Ascending aorta (tissue), 2 donors: ENCODE data around the gene CFAP45. TPM values are rescaled to one million over a fixed set of nuclear protein-coding genes. Genes with fewer than 3 reads are reported as not detected.

Experiments used
- DNase-seq, 2 donors: peaks; one replicate each; pipeline ENCODE4 v3.0.0-alpha.2; 2019; ENCODE audit warnings: low spot score in 2 of 2
- H3K27ac ChIP-seq, 2 donors: fragments of 200-600 bp; sonication (generic); one replicate each; pipeline ENCODE4 v1.5.1; 2016 to 2017; ENCODE audit warnings: mild to moderate bottlenecking in 1 of 2
- H3K27me3 ChIP-seq: fragments of 200-600 bp; sonication (generic); one replicate; pipeline ENCODE4 v1.5.1; 2017
- H3K36me3 ChIP-seq, 2 donors: fragments of 200-600 bp; sonication (generic); one replicate each; pipeline ENCODE4 v1.5.1; 2016
- H3K4me1 ChIP-seq, 2 donors: fragments of 200-600 bp; sonication (generic); one replicate each; pipeline ENCODE4 v1.5.1; 2016 to 2017; ENCODE audit warnings: mild to moderate bottlenecking in 1 of 2
- H3K4me3 ChIP-seq, 2 donors: fragments of 200-600 bp; sonication (generic); one replicate each; pipeline ENCODE4 v1.5.1; 2016 to 2017; ENCODE audit warnings: mild to moderate bottlenecking in 1 of 2
- H3K9me3 ChIP-seq, 2 donors: fragments of 200-600 bp; sonication (generic); one replicate each; pipeline ENCODE4 v1.5.1; 2016
- CTCF ChIP-seq, 3 experiments: fragments of 200-600 bp in 2 of 3; fragments of 450-650 bp in 1 of 3; sonication (generic) in 2 of 3; IDR thresholded peaks; one replicate each; pipeline ENCODE4 v1.5.1; 2016 to 2019; ENCODE audit warnings: antibody characterized with exemption in 3 of 3, mild to moderate bottlenecking in 1 of 3, moderate library complexity in 1 of 3
- intact Hi-C: fragments of 100-400 bp; cut with DNase I; formaldehyde crosslinking; loops from one replicate; pipeline ENCODE4 v1.15.1; 2023
- total RNA-seq: library from RNA; depleted of rRNA; stranded (reverse); fragments of >200 nt; gene quantifications from one replicate; pipeline ENCODE4 v1.1.0, GENCODE V29; 2016

Gene CFAP45
- total RNA-seq, 1 donor from 2014 or later = not detected

- Histone ChIP-seq H3K4me3 (no peak overlapping the region), H3K4me1 (no peaks in the 10 kb centered on the region), H3K9me3 (no peaks in the 10 kb centered on the region), H3K36me3 (no peaks in the 10 kb centered on the region), H3K27me3 (no peaks in the 10 kb centered on the region), H3K27ac (no peak overlapping the region)
- intact Hi-C loops = no loop called here
- no peak for TF ChIP-seq CTCF (IDR thresholded peaks at IDR 0.05)
- DNase-seq = no peak
These were observed 29.3 kb downstream of the CFAP45 start for GRCh38 chr1:159870704-159871103.

DNA sequence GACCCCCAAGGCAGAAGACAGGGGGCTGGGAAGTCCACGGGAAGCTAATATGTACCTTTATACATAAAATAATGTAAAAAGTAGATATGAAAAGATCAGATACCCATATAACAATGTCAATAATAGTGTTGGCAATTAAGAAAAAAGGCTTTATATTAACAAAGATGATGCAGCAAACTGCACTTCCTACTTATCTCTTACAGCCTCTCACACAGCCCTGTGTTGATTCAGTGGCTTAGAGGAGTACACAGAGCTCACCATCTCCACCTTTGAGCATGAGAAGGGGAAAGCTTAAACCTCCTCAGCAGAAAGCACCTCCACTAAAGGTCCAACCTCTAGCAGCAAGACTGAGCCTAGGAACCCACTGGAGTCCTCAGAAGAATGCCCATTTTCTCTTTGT is 30.4 kb downstream of the CFAP45 start:
- intact Hi-C loops = no loop called here
- H3K36me3 ChIP-seq = no peaks in the 10 kb centered on the region

DNA sequence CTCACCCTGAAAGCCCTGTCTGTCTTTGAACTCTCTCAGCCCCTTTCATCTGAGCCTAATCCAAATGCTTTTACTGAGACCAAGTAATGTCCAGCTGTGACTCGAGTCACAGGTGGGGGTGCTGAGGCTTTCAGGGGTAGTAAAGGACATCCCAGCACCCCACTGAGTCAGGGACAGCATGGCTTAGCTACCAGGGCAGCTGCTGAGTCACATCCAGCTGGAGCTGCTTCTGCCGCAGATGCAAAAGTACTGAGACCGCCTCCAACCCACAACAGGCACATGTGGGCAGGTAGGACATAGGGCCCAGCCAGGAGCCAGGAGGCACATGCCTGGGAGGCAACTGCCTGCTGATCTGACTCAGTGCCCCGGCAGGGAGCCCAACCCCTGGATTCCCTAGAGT is 30.8 kb downstream of the CFAP45 start:
- Histone ChIP-seq H3K4me3 (no peak overlapping the region), H3K4me1 (no peaks in the 10 kb centered on the region), H3K36me3 (no peaks in the 10 kb centered on the region), H3K27ac (no peak overlapping the region), H3K27me3 (no peaks in the 10 kb centered on the region), H3K9me3 (no peaks in the 10 kb centered on the region)
- intact Hi-C loops = no loop called here
- DNase-seq = no peak
- no peak for TF ChIP-seq CTCF (IDR thresholded peaks at IDR 0.05)

More for the DNA sequence above, 30.4 kb downstream of the CFAP45 start:
- Histone ChIP-seq H3K27me3 (no peaks in the 10 kb centered on the region), H3K4me3 (no peak overlapping the region), H3K9me3 (no peaks in the 10 kb centered on the region), H3K4me1 (no peaks in the 10 kb centered on the region), H3K27ac (no peak overlapping the region)
- no peak for DNase-seq
- TF ChIP-seq CTCF (IDR thresholded peaks at IDR 0.05) = no peak

- intact Hi-C loops = no loop called here
- Histone ChIP-seq H3K9me3 (no peaks in the 10 kb centered on the region), H3K27ac (no peak overlapping the region), H3K36me3 (no peaks in the 10 kb centered on the region), H3K4me1 (no peaks in the 10 kb centered on the region), H3K4me3 (no peak overlapping the region), H3K27me3 (no peaks in the 10 kb centered on the region)
- no peak for TF ChIP-seq CTCF (IDR thresholded peaks at IDR 0.05)
- no peak for DNase-seq
These were observed 31.2 kb downstream of the CFAP45 start for GRCh38 chr1:159868766-159869165.

- no peak overlapping the region for H3K4me3 ChIP-seq
- no peak overlapping the region for H3K27ac ChIP-seq
- H3K4me1 ChIP-seq = no peaks in the 10 kb centered on the region
- H3K27me3 ChIP-seq = no peaks in the 10 kb centered on the region
- no peaks in the 10 kb centered on the region for H3K9me3 ChIP-seq
- no peaks in the 10 kb centered on the region for H3K36me3 ChIP-seq
- DNase-seq = no peak
- intact Hi-C loops = no loop called here
- no peak for TF ChIP-seq CTCF (IDR thresholded peaks at IDR 0.05)
These were observed 32.3 kb downstream of the CFAP45 start for GRCh38 chr1:159867664-159868026.
